ENCODE results near the gene RYR2.

- TF ChIP-seq, protein P1, sequence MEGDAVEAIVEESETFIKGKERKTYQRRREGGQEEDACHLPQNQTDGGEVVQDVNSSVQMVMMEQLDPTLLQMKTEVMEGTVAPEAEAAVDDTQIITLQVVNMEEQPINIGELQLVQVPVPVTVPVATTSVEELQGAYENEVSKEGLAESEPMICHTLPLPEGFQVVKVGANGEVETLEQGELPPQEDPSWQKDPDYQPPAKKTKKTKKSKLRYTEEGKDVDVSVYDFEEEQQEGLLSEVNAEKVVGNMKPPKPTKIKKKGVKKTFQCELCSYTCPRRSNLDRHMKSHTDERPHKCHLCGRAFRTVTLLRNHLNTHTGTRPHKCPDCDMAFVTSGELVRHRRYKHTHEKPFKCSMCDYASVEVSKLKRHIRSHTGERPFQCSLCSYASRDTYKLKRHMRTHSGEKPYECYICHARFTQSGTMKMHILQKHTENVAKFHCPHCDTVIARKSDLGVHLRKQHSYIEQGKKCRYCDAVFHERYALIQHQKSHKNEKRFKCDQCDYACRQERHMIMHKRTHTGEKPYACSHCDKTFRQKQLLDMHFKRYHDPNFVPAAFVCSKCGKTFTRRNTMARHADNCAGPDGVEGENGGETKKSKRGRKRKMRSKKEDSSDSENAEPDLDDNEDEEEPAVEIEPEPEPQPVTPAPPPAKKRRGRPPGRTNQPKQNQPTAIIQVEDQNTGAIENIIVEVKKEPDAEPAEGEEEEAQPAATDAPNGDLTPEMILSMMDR (IDR thresholded peaks at IDR 0.05): no peak
- TF ChIP-seq POLR2A (IDR thresholded peaks at IDR 0.05): no peak
- TF ChIP-seq POLR2AphosphoS5 (IDR thresholded peaks at IDR 0.05): no peak
These were observed 12.3 kb downstream of the RYR2 start for GRCh38 chr1:237054313-237054712.
